Astrocyte of the spinal cord (primary cell): ENCODE data around the gene GSG1L.

Experiments
- DNase-seq: peaks from one replicate; pipeline ENCODE4 v3.0.0; 2011; ENCODE audit warnings: low read depth, low spot score
- H3K4me3 ChIP-seq: 2 replicates; pipeline ENCODE4 v1.5.1; 2011; ENCODE audit warnings: low read depth, mild to moderate bottlenecking, low read length, moderate library complexity
- in situ Hi-C: cut with HindIII; loops from 2 replicates; pipeline ENCODE4 v1.10.0; 2017; ENCODE audit warnings: low sequenced_read_pairs
- TF ChIP-seq, protein P1 (sequence below): IDR thresholded peaks from 2 replicates; pipeline ENCODE4 v1.5.1; 2012; ENCODE audit warnings: low read depth, mild to moderate bottlenecking, low read length, inconsistent platforms

GSG1L gene

DNA sequence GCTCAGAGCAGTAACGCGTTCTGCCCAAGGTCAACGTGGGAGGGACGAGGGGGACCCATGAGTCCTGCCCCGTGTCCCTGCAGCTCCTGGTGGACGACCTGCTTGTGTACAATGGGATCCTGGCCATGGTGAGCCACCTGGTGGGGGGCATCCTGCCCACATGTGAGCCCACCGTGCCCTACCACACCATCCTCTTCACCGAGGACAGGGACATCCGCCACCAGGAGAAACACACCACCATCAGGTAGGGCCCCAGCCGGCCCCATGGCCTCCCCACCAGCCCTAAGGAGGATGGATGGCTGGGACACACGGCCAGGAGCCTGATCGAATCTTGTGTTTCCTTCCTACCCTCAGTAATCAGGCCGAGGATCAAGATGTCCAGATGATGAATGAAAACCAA is 286.0 kb downstream of the GSG1L start:
- in situ Hi-C loops: no loop called here
- no peak overlapping the region for H3K4me3 ChIP-seq
- no peak for DNase-seq
- TF ChIP-seq, protein P1, sequence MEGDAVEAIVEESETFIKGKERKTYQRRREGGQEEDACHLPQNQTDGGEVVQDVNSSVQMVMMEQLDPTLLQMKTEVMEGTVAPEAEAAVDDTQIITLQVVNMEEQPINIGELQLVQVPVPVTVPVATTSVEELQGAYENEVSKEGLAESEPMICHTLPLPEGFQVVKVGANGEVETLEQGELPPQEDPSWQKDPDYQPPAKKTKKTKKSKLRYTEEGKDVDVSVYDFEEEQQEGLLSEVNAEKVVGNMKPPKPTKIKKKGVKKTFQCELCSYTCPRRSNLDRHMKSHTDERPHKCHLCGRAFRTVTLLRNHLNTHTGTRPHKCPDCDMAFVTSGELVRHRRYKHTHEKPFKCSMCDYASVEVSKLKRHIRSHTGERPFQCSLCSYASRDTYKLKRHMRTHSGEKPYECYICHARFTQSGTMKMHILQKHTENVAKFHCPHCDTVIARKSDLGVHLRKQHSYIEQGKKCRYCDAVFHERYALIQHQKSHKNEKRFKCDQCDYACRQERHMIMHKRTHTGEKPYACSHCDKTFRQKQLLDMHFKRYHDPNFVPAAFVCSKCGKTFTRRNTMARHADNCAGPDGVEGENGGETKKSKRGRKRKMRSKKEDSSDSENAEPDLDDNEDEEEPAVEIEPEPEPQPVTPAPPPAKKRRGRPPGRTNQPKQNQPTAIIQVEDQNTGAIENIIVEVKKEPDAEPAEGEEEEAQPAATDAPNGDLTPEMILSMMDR: no peak

DNA sequence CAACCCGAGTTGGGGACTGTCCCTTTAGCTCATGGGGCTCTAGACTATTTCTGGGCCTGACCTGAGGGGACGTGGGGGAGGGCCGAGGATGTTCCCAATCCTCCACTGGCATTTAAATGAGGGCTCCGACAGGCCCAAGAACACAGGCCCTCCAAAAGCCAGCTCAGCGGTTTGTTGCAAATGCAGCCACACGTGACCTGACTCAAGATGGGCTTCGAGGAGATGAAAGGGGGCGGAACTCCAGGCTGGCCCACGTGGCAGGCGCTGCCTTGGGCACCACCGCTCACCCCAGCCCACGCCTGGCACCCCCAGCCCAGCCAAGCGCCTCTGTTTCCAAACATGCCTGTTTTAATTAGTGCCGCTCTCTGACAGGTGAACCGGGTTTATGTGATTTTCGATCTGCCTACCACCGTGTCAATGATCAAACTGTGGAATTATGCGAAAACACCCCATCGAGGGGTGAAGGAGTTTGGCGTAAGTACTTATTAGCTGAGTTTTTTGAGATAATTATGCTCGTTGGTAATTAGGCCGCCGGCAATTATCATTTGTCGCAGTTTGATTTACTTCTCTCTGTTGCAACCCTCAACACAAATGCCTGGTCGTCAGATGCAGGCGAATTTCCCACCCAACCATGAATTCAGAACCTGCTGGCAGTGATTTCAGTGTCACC is 286.8 kb downstream of the GSG1L start:
- DNase-seq: no peak
- no peak overlapping the region for H3K4me3 ChIP-seq
- in situ Hi-C loops: no loop called here
- TF ChIP-seq, protein P1: no peak

DNA sequence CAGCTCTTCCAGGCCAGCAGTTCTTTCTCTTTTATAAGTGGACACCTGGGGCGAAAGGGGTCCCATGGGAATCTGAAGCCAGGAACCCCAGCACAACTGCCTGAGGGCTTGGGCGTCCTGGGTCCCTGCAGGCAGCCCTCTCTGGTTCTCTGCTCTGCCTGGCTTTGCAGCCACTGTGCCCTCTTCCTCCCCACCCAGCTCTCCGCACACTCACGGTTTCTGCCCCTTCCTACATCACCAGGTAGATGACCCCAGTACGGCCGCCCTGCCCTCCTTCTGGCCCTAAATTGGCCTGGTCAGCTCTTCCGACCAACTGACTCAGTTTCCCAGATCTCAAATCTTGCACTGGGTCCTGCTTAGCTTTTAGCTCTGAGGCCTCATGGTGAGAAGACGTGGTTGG is 288.3 kb downstream of the GSG1L start:
- in situ Hi-C loops: no loop called here
- no peak for DNase-seq
- TF ChIP-seq, protein P1: no peak
- H3K4me3 ChIP-seq: no peak overlapping the region

DNA sequence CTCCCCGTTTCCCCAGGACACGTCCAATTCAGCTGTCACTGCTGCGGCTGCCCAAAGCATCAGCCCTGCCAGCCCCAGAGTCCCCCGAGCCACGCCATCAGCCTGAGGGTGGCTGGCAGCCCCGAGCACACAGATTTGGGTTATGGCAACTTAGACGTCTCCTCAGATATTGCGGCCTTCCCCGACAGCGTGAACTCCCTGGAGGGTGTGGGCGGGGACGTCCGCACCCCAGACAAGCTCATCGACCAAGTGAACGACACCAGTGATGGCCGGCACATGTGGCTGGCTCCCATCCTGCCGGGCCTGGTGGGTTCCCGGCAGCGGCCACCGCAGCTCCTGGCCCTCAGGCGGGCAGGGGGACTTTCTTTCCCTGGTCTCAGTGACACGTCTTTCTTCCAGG is 288.7 kb downstream of the GSG1L start:
- DNase-seq: no peak
- TF ChIP-seq, protein P1: no peak
- in situ Hi-C loops: no loop called here
- no peak overlapping the region for H3K4me3 ChIP-seq

DNA sequence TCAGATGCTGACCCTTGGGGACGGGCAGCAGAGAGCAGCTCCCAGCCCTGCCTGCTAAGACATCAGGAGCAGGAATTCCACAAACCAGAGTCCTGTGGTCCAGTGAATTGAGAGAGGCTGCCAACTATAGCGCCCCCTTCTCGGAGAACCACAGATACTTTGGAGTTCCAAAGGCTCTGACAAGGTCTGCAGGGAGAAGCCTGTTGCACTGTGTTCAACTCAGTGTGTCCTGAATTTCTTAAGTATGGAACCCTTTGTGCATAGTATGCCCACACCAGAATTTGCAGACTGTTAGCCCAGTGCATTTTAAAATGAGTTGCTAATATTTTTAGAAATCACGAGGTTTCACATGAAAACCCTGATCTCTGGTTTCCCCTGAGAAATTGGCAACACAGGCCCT is 290.2 kb downstream of the GSG1L start:
- DNase-seq: no peak
- H3K4me3 ChIP-seq: no peak overlapping the region
- TF ChIP-seq, protein P1: no peak
- in situ Hi-C loops: no loop called here

DNA sequence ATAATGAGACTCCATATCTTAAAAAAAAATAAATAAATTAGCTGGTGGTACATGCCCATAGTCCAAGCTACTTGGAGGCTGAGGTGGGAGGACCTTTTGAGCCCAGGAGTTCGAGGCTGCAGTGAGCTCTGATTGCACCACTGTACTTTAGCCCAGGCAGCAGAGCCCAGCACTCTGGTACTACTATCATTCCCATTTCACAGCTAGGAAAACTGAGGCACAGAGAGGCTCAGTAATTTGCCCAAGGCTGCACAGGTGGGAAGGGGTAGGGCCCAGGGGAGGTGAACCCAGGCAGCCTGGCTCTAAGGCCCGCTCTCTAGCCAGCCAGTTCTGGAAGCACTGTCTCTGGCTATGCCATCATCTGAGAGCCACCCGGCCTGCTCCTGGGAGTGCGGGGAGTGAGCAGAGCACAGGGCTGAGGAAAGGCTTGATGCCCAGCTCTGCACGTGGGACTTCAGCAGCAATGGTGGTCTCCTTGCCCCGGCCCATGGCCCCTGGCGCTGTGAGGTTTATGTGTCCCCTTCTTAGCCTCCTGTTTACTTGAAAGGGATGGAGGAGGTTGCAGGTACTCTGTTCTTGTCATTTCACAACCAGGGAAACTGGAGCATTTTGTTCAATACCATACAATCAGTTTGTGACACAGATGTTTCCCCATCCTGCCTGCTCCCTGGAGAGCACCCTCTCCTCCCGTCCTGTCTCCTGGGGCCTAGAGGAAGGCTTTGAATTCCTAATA is 291.3 kb downstream of the GSG1L start:
- in situ Hi-C loops: no loop called here
- no peak for DNase-seq
- TF ChIP-seq, protein P1: no peak
- H3K4me3 ChIP-seq: no peak overlapping the region
